Left lobe of liver (tissue), 2 donors: ENCODE measurements around the gene CIB4. TPM values are rescaled to one million over a fixed set of nuclear protein-coding genes. Genes with fewer than 3 reads are reported as not detected.

Experiments
- ATAC-seq: fragments of 200-7000 bp; cut with Tn5 transposase; one replicate; pipeline ENCODE4 v1.9.1; 2020; ENCODE audit warnings: mild to moderate bottlenecking, moderate library complexity
- DNase-seq: peaks from one replicate; pipeline ENCODE4 v3.0.0-alpha.2; 2020; ENCODE audit warnings: low spot score
- total RNA-seq: library from RNA; stranded (reverse); gene quantifications from one replicate; pipeline ENCODE4 v1.2.1, GENCODE V29; 2021
- donor health status: DM: no; HTN: no; CAD: no; lungs with moderate emphysema.
- donor health status: DM: no; HTN: yes; CAD: no.

CIB4 gene
- total RNA-seq, 1 donor from 2014 or later = not detected

GRCh38 chr2:26610504-26611335 lies 30.4 kb downstream of the CIB4 start:
- ATAC-seq (no peak), DNase-seq (peak; percentile 23)

GRCh38 chr2:26609839-26610277 lies 31.3 kb downstream of the CIB4 start:
- ATAC-seq (no peak), DNase-seq (peak; percentile 28)

- ATAC-seq = no peak
- peak; percentile 10 for DNase-seq
These were observed 31.9 kb downstream of the CIB4 start for GRCh38 chr2:26609205-26609631.

- DNase-seq (peak; percentile 30), ATAC-seq (no peak)
These were observed 32.6 kb downstream of the CIB4 start for GRCh38 chr2:26608557-26608956.

GRCh38 chr2:26607698-26608097 lies 33.5 kb downstream of the CIB4 start:
- DNase-seq = peak; percentile 41

GRCh38 chr2:26606847-26607190 lies 34.3 kb downstream of the CIB4 start:
- DNase-seq = peak; percentile 22
- ATAC-seq = no peak

More at GRCh38 chr2:26607698-26608097, 33.5 kb downstream of the CIB4 start:
- no peak for ATAC-seq

GRCh38 chr2:26605999-26606846 lies 34.9 kb downstream of the CIB4 start:
- ATAC-seq (no peak), DNase-seq (peak; percentile 39)

- DNase-seq (peak; percentile 52), ATAC-seq (peak; percentile 90)
These were observed 35.8 kb downstream of the CIB4 start for GRCh38 chr2:26605195-26605998.

GRCh38 chr2:26602575-26602974 lies 38.6 kb downstream of the CIB4 start:
- peak; percentile 12 for DNase-seq
- no peak for ATAC-seq

GRCh38 chr2:26599387-26599786 lies 41.8 kb downstream of the CIB4 start:
- no peak for ATAC-seq

GRCh38 chr2:26598996-26599373 lies 42.2 kb downstream of the CIB4 start:
- DNase-seq (no peak), ATAC-seq (no peak)

More at GRCh38 chr2:26599387-26599786, 41.8 kb downstream of the CIB4 start:
- DNase-seq = no peak

- no peak for ATAC-seq
- DNase-seq = peak; percentile 26
These were observed 42.7 kb downstream of the CIB4 start for GRCh38 chr2:26598336-26598995.

GRCh38 chr2:26597197-26597596 lies 44.0 kb downstream of the CIB4 start:
- ATAC-seq = no peak
- DNase-seq = no peak

GRCh38 chr2:26595146-26595545 lies 46.0 kb downstream of the CIB4 start:
- peak; percentile 7 for DNase-seq

GRCh38 chr2:26591619-26592505 lies 49.3 kb downstream of the CIB4 start:
- DNase-seq (no peak), ATAC-seq (no peak)

More at GRCh38 chr2:26595146-26595545, 46.0 kb downstream of the CIB4 start:
- ATAC-seq = no peak

- DNase-seq = no peak
- no peak for ATAC-seq
These were observed 50.1 kb downstream of the CIB4 start for GRCh38 chr2:26590980-26591618.

- DNase-seq (no peak), ATAC-seq (no peak)
These were observed 50.7 kb downstream of the CIB4 start for GRCh38 chr2:26590508-26590907.

- no peak for DNase-seq
- ATAC-seq = no peak
These were observed 52.6 kb downstream of the CIB4 start for GRCh38 chr2:26588576-26588975.

GRCh38 chr2:26587994-26588393 lies 53.2 kb downstream of the CIB4 start:
- DNase-seq (no peak), ATAC-seq (no peak)
